Aortic smooth muscle cell (primary cell): ENCODE measurements around the gene PRLH. TPM values are rescaled to one million over a fixed set of nuclear protein-coding genes. Genes with fewer than 3 reads are reported as not detected.

Source experiments
- total RNA-seq: library from RNA; depleted of rRNA; stranded (reverse); fragments of >200 nt; gene quantifications from 2 replicates; pipeline ENCODE4 v1.2.3, GENCODE V29; 2014

PRLH gene, protein sequence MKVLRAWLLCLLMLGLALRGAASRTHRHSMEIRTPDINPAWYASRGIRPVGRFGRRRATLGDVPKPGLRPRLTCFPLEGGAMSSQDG
- not detected in 2 replicates for total RNA-seq

DNA sequence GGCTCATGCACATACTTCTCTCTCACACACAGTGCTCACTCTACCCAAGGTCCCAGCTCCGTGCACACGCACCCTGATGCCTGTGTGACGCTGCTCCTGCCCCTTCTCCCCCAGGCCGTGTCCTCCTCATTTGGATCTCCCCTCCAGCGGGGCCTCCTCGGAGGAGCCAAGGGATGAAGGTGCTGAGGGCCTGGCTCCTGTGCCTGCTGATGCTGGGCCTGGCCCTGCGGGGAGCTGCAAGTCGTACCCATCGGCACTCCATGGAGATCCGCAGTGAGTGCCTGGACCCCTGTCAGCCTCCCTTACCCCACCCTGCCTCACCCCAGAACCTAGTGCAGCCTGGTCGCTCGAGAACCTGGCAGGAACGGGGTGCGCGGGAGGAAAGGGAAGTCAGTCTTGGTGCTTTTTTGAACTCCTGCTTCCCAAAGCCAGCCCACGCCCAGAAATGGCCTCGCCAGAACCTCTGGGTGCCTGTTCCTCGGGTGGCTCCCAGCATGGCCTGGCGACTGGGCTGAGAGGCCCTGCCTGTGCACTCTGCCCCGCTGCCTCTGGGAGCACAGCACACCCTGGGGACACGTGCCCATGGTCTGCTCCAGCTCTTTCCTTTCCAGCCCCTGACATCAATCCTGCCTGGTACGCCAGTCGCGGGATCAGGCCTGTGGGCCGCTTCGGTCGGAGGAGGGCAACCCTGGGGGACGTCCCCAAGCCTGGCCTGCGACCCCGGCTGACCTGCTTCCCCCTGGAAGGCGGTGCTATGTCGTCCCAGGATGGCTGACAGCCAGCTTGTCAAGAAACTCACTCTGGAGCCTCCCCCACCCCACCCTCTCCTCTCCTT, at the start of gene PRLH:
Gene PRLH (plus strand): TSS at position 174 of the 835 bp plus-strand sequence. CDS start 0 bp downstream, at position 174.

GRCh38 chr2:237590272-237591140, 24.1 kb downstream of the PRLH start, which contains the start of gene RAB17:
Gene RAB17 (minus strand): TSS chr2:237590734. CDS start chr2:237586154, 4,580 bp downstream.

Other genes starting within 250 kb of the PRLH start
- gene COL6A3, start 152.4 kb upstream of the PRLH start, total RNA-seq = 651 and 657 TPM in 2 replicates
- 0.25 and 2.4 TPM in 2 replicates for gene MLPH, start 79.3 kb upstream of the PRLH start, total RNA-seq
- gene RAB17, start 24.2 kb downstream of the PRLH start, total RNA-seq = 0.26 and 0.31 TPM in 2 replicates
- 63.4 and 82.8 TPM in 2 replicates for gene LRRFIP1, start 61.0 kb downstream of the PRLH start, total RNA-seq
- 0.26 and 0.56 TPM in 2 replicates for gene RBM44, start 232.2 kb downstream of the PRLH start, total RNA-seq